ENCODE results near the gene NDUFS5. TPM values are rescaled to one million over a fixed set of nuclear protein-coding genes. Genes with fewer than 3 reads are reported as not detected.

Gene NDUFS5
- total and polyA plus RNA-seq, 4 donors = 149 to 1,134 (median 354) TPM

GRCh38 chr1:39003281-39003680 is 22.9 kb upstream of the NDUFS5 start:
- TF ChIP-seq CTCF (IDR thresholded peaks at IDR 0.05; ENCODE audit: control extremely low read depth, extremely low read depth) = no peak
- 80 to 83% methylated on average over 3 of the region's 3 CpGs for WGBS, 2 donors
- no peak overlapping the region for H3K9ac ChIP-seq (ENCODE audit: insufficient read depth in 1 of 2, low read length in 2 of 2)
- DNase-seq (no peak), ATAC-seq (ENCODE audit: insufficient read depth, low FRiP score) (no peak)
- peaks cover 0 to 12% (median 0%) of the 10 kb centered on the region in 5 donors for H3K4me1 ChIP-seq (ENCODE audit: control insufficient read depth in 5 of 5, insufficient read depth in 5 of 5, low read length in 5 of 5)
- no peaks in the 10 kb centered on the region for H3K9me3 ChIP-seq (ENCODE audit: control insufficient read depth in 4 of 4, insufficient read depth in 3 of 4, low read length in 3 of 4)
- no peaks in the 10 kb centered on the region for H3K27me3 ChIP-seq (ENCODE audit: control insufficient read depth in 3 of 3, insufficient read depth in 3 of 3, low read length in 2 of 3)
- peak overlapping the region in 1 of 2 donors; percentile 66 for H3K27ac ChIP-seq (ENCODE audit: low read depth in 1 of 2, low read length in 1 of 2)
- H3K4me3 ChIP-seq = no peak overlapping the region
- peaks cover 23 to 65% (median 32%) of the 10 kb centered on the region in 4 donors for H3K36me3 ChIP-seq (ENCODE audit: control insufficient read depth in 4 of 4, insufficient read depth in 4 of 4, low read length in 4 of 4)

- H3K9ac ChIP-seq (ENCODE audit: insufficient read depth in 1 of 2, low read length in 2 of 2) = no peak overlapping the region
- WGBS, 2 donors = 75 to 86% methylated on average over 2 of the region's 2 CpGs
- TF ChIP-seq CTCF (IDR thresholded peaks at IDR 0.05; ENCODE audit: control extremely low read depth, extremely low read depth) = no peak
- H3K27me3 ChIP-seq (ENCODE audit: control insufficient read depth in 3 of 3, insufficient read depth in 3 of 3, low read length in 2 of 3) = no peaks in the 10 kb centered on the region
- H3K27ac ChIP-seq (ENCODE audit: low read depth in 1 of 2, low read length in 1 of 2) = no peak overlapping the region
- no peaks in the 10 kb centered on the region for H3K9me3 ChIP-seq (ENCODE audit: control insufficient read depth in 4 of 4, insufficient read depth in 3 of 4, low read length in 3 of 4)
- H3K4me3 ChIP-seq = no peak overlapping the region
- ATAC-seq (ENCODE audit: insufficient read depth, low FRiP score) = no peak
- DNase-seq = no peak
- H3K36me3 ChIP-seq (ENCODE audit: control insufficient read depth in 4 of 4, insufficient read depth in 4 of 4, low read length in 4 of 4) = peaks cover 23 to 62% (median 32%) of the 10 kb centered on the region in 4 donors
- H3K4me1 ChIP-seq (ENCODE audit: control insufficient read depth in 5 of 5, insufficient read depth in 5 of 5, low read length in 5 of 5) = peaks cover 0 to 12% (median 0%) of the 10 kb centered on the region in 5 donors
Observed at GRCh38 chr1:39003794-39004193, 22.4 kb upstream of the NDUFS5 start.

- no peaks in the 10 kb centered on the region for H3K27me3 ChIP-seq (ENCODE audit: control insufficient read depth in 3 of 3, insufficient read depth in 3 of 3, low read length in 2 of 3)
- DNase-seq = no peak
- no peak for ATAC-seq (ENCODE audit: insufficient read depth, low FRiP score)
- H3K4me3 ChIP-seq = no peak overlapping the region
- H3K27ac ChIP-seq (ENCODE audit: low read depth in 1 of 2, low read length in 1 of 2) = no peak overlapping the region
- H3K4me1 ChIP-seq (ENCODE audit: control insufficient read depth in 5 of 5, insufficient read depth in 5 of 5, low read length in 5 of 5) = peaks cover 0 to 12% (median 0%) of the 10 kb centered on the region in 5 donors
- no peaks in the 10 kb centered on the region for H3K9me3 ChIP-seq (ENCODE audit: control insufficient read depth in 4 of 4, insufficient read depth in 3 of 4, low read length in 3 of 4)
- 81 to 83% methylated on average over 2 of the region's 2 CpGs for WGBS, 2 donors
- H3K9ac ChIP-seq (ENCODE audit: insufficient read depth in 1 of 2, low read length in 2 of 2) = no peak overlapping the region
- no peak for TF ChIP-seq CTCF (IDR thresholded peaks at IDR 0.05; ENCODE audit: control extremely low read depth, extremely low read depth)
- peaks cover 18 to 57% (median 29%) of the 10 kb centered on the region in 4 donors for H3K36me3 ChIP-seq (ENCODE audit: control insufficient read depth in 4 of 4, insufficient read depth in 4 of 4, low read length in 4 of 4)
Observed at GRCh38 chr1:39006287-39006686, 19.9 kb upstream of the NDUFS5 start.

Data from lung (tissue), 12 donors.